HUES6 (cell line): Measurements from ENCODE around the gene GALNT17.

Experiments used
- H3K27ac ChIP-seq: 2 replicates; pipeline ENCODE4 v1.7.0; 2013; ENCODE audit warnings: low read depth, mild to moderate bottlenecking, low read length, inconsistent platforms
- H3K27me3 ChIP-seq: 2 replicates; pipeline ENCODE4 v1.6.1; 2013; ENCODE audit warnings: low read length; ENCODE audit not compliant: control insufficient read depth, insufficient read depth
- H3K36me3 ChIP-seq: 2 replicates; pipeline ENCODE4 v1.6.1; 2013; ENCODE audit warnings: low read length; ENCODE audit not compliant: control insufficient read depth, insufficient read depth
- H3K4me1 ChIP-seq: 2 replicates; pipeline ENCODE4 v1.6.1; 2013; ENCODE audit warnings: low read length; ENCODE audit not compliant: control insufficient read depth, insufficient read depth
- H3K4me3 ChIP-seq: 2 replicates; pipeline ENCODE4 v1.5.1; 2013; ENCODE audit warnings: low read depth, low read length
- H3K9ac ChIP-seq: one replicate; pipeline ENCODE4 v1.6.1; 2013; ENCODE audit warnings: mild to moderate bottlenecking, low read length
- H3K9me3 ChIP-seq: 2 replicates; pipeline ENCODE4 v1.6.1; 2013; ENCODE audit warnings: low read depth, low read length; ENCODE audit not compliant: control insufficient read depth, insufficient read depth

GALNT17 gene

DNA sequence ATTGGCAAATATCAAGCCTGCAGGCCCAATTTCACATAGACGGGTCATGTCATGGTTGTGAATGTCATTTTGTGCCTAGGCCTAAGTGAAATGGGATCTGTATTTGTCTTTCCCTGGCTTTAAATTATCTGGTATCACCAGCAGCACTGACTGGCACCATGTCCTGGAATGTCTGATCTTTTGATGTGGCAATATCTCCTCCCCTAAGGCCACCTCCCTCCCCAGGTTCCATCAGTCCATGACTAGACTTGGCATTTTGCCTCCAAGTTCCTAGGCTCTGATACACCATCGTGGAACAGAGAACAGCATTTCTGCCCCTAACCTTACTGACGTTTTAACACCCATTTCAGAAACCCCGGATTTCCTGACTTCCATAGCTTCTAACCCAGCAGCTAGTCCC is 513.9 kb downstream of the GALNT17 start:
- H3K9ac ChIP-seq: no peak overlapping the region
- H3K27me3 ChIP-seq: no peaks in the 10 kb centered on the region
- peaks cover 3% of the 10 kb centered on the region; the same call in 1 of the 2 replicates for H3K36me3 ChIP-seq
- H3K9me3 ChIP-seq: peaks cover 23% of the 10 kb centered on the region
- no peak overlapping the region for H3K4me3 ChIP-seq
- H3K27ac ChIP-seq: no peak overlapping the region
- peaks cover 4% of the 10 kb centered on the region; the same call in 1 of the 2 replicates for H3K4me1 ChIP-seq

DNA sequence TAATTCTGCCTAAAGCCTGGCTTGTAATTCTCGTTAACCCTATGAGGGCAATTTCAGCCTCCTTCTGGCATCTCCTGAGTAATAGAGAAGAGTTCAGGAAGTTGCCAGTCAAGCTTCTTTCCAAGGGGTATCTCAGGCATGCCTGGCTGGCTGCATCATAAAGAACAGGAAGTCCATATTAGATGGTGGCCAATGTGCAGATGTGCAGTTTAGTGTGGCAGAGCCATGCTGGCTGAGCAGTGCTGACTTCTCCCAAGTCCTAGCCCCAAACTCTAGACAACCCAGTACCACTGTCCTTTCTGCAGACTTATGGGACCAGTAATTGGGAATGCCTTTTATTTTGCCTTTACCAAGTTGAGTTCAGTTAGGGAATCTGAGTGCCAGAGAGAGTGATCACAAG is 517.9 kb downstream of the GALNT17 start:
- Histone ChIP-seq H3K4me3 (no peak overlapping the region), H3K4me1 (peaks cover 26% of the 10 kb centered on the region), H3K27me3 (no peaks in the 10 kb centered on the region), H3K9ac (no peak overlapping the region), H3K9me3 (peaks cover 21% of the 10 kb centered on the region), H3K36me3 (peaks cover 3% of the 10 kb centered on the region; the same call in 1 of the 2 replicates), H3K27ac (no peak overlapping the region)

DNA sequence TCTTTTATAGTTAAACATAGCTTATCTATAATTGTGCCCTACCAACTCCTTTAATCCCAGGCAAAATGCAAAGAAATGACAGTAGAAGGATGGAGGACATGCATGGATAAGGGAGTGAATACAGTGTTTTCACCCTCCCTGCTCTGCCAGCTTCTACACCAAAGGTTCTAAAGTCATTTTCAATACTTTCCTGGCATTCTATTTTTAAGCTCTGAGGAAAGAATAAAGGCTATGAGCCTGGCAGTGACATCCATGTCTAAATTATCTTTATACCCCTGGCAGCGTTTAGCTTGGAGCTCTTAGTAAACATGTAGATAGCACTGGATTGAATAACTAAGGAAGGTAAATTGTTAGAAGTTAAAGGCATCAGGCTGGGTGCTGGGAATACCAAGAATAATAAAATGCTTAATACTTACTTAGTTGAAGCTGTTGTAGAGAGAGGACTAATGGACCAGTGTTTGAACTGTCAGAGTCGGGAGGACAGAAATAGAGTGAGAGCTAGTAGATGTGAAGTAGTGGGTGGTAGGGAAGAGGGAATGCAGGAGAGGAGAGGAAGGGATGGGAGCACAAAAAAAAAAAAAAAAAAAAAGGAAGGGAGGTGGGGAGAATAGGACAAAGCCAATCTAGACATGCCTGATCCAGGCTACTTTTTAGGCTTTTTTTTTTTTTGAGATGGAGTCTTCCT is 518.9 kb downstream of the GALNT17 start:
- H3K36me3 ChIP-seq: no peaks in the 10 kb centered on the region
- no peak overlapping the region for H3K9ac ChIP-seq
- no peaks in the 10 kb centered on the region for H3K27me3 ChIP-seq
- no peak overlapping the region for H3K27ac ChIP-seq
- H3K9me3 ChIP-seq: peaks cover 13% of the 10 kb centered on the region
- peaks cover 32% of the 10 kb centered on the region for H3K4me1 ChIP-seq
- no peak overlapping the region for H3K4me3 ChIP-seq

DNA sequence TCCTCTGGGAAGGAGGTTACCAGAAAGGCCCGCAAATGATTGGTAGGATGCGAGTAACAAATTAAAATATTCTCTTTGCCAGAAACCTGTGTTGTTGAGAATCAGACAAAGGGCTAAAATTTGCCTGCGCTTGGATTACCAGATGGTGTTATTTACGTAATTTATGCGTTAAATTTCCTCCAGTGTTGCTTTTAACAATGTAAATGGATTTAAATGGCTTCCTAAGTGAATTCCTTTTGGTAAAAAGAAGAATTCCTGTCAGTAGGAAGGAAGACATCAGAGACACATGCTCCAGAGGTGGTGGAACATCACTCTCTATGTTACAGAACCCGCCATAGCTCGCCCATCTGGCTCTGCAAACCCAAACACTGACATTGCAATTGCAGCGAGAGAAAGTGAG is 520.6 kb downstream of the GALNT17 start:
- peak overlapping the region; percentile 83 for H3K27ac ChIP-seq
- peaks cover 32% of the 10 kb centered on the region for H3K4me1 ChIP-seq
- H3K36me3 ChIP-seq: no peaks in the 10 kb centered on the region
- peaks cover 11% of the 10 kb centered on the region for H3K9me3 ChIP-seq
- H3K9ac ChIP-seq: no peak overlapping the region
- H3K4me3 ChIP-seq: no peak overlapping the region
- no peaks in the 10 kb centered on the region for H3K27me3 ChIP-seq

DNA sequence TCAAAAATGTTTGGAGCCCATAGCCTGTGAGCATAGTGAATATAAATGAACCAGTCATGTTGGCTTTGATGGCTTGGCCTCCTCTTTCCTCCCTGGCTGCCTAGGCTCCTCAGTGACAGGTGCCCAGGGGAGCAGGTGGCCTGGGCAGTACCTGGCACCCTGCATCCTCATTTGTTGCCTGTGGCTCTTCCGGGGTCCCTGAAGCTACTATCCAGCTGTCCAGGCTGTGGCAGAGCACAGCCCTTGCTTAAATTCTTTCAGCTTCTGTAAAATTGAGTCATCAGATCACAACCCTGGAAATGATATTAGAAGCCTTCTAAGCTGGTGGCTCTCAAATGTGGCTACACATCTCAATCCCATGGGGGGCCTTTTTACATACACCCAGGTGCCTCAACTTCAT is 525.4 kb downstream of the GALNT17 start:
- Histone ChIP-seq H3K9me3 (no peaks in the 10 kb centered on the region), H3K9ac (no peak overlapping the region), H3K27ac (no peak overlapping the region), H3K27me3 (no peaks in the 10 kb centered on the region), H3K4me1 (peaks cover 14% of the 10 kb centered on the region), H3K36me3 (no peaks in the 10 kb centered on the region), H3K4me3 (no peak overlapping the region)

DNA sequence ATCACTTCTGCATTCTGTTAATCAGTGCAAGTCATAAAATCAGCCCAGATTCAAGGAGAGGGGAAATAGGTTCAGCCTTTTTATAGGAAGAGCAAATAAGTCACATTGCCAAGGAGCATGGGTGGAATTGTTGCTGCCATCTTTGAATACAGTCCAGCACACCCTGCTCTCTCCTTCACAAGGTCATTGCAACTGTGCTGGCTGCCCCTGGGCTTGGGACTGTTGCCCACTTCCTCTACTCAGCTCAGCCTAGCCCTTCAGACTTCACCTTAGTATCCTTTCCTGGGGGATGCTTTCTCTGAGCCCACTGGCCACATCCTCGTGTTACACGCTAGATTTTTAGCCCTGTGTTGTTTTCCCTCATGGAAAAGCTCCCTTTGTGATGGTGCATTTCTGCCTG is 527.7 kb downstream of the GALNT17 start:
- Histone ChIP-seq H3K9me3 (peaks cover 14% of the 10 kb centered on the region), H3K4me3 (no peak overlapping the region), H3K36me3 (no peaks in the 10 kb centered on the region), H3K27ac (no peak overlapping the region), H3K9ac (no peak overlapping the region), H3K4me1 (peaks cover 6% of the 10 kb centered on the region; the same call in 1 of the 2 replicates), H3K27me3 (no peaks in the 10 kb centered on the region)

DNA sequence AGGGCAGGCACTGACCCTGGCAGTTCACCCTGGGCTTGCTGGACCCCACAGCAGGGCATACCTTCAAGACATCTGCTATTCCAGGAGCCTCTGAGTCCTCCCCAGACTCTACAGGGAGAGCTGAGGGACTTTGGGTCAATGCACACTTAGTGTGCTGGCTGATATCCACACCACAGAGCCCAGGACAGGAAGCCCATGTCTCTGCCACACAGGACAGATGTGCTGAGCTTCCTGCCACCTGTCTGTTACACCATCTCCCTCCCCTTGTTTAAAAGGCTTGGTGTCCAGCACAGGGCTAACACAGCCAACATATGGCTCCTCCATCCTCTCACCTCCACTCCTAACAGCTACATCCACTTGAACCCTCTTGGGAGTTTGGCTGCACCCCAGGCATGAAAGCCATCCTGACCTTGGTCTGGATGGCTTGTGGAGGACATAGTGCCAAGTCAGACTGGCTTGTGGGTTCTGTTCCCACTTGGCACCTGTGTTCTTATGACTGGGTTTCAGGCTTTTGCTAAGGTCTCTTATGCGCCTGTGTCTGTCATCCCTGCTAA is 529.8 kb downstream of the GALNT17 start:
- no peak overlapping the region for H3K4me3 ChIP-seq
- H3K27me3 ChIP-seq: no peaks in the 10 kb centered on the region
- H3K4me1 ChIP-seq: no peaks in the 10 kb centered on the region
- no peak overlapping the region for H3K9ac ChIP-seq
- no peak overlapping the region for H3K27ac ChIP-seq
- no peaks in the 10 kb centered on the region; the same call in 1 of the 2 replicates for H3K36me3 ChIP-seq
- H3K9me3 ChIP-seq: peaks cover 20% of the 10 kb centered on the region

DNA sequence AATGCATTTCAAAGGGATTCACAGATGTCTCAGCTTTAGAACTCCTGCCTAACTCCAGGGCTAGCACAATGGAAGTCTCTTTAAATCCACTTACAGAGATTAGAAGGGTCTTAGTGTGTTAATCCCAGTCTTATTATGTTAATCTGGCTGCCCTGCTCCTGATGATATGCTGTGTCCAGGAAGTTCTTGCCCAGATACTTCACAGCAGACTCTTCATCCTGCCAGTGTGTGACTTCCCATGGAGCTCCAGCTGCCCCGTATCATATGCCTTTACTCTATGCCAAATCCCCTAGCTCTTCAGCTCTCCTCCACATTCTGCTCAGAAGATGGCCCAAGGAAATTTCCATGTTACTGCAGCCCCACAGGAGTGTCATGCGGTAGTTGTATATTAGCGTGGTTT is 533.8 kb downstream of the GALNT17 start:
- Histone ChIP-seq H3K9ac (no peak overlapping the region), H3K4me1 (no peaks in the 10 kb centered on the region), H3K9me3 (peaks cover 20% of the 10 kb centered on the region), H3K27me3 (no peaks in the 10 kb centered on the region), H3K36me3 (no peaks in the 10 kb centered on the region; the same call in 1 of the 2 replicates), H3K4me3 (no peak overlapping the region), H3K27ac (no peak overlapping the region)

DNA sequence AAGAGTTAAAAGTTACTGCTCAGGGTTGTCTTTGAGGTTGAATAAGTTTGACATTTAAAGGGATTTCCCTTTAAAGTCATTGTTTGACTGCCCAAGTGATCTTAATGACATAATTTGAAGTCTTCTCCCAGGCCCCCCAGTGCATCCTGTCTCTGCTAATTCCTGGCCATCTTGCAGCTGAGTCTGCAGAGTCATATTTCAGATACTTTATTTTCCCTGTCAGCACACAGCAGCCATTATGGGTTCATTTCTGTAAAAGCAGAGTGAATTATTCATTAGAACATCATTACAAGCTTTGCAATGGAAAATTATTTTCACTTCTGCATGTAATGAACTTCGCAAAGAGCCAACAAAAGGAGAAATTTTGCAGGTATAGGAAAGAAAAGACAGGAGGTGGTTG is 536.6 kb downstream of the GALNT17 start:
- Histone ChIP-seq H3K4me3 (no peak overlapping the region), H3K9me3 (peaks cover 11% of the 10 kb centered on the region), H3K27me3 (no peaks in the 10 kb centered on the region), H3K27ac (no peak overlapping the region), H3K36me3 (no peaks in the 10 kb centered on the region; the same call in 1 of the 2 replicates), H3K4me1 (no peaks in the 10 kb centered on the region), H3K9ac (no peak overlapping the region)

DNA sequence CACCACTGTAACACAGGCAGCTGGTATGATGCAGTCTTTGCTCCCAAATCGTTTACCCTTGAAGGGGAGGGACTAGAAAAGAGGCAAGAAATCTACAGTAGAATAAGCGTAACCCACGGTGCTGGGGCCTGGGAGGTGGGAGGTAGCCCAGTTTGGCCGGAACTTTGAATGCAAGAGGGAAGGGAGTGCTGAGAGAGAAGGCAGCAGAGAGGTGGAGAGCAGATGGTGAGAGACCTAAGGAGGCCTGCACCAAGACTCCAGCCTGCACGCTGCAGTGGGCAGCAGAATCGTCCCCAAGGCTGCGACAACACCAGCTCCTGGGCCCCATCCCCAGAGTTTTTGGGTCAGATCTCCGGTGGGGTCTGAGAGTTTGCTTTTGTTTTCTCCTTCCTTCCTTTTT is 547.5 kb downstream of the GALNT17 start:
- Histone ChIP-seq H3K27me3 (no peaks in the 10 kb centered on the region), H3K27ac (no peak overlapping the region), H3K36me3 (peaks cover 14% of the 10 kb centered on the region), H3K9me3 (no peaks in the 10 kb centered on the region), H3K4me1 (peaks cover 20% of the 10 kb centered on the region), H3K4me3 (no peak overlapping the region), H3K9ac (no peak overlapping the region)

DNA sequence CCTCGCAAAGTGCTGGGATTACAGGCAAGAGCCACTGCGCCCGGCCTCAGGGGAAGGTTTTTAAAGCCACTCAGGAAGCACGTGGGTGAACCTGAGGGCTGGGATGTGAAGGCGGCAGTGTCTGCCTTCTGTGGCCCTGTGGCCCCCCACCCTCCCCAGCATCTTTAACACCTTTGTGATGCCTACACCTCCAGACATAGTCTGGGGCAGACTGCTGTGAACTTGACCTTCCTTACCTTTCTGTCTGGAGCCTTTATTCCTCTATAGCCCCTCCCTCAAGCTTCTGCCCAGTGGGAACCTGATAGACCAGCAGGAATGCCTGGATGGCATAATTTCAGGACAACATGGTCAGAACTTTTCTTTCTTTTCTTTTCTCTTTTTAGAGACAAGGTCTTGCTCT is 550.2 kb downstream of the GALNT17 start:
- no peak overlapping the region for H3K9ac ChIP-seq

More for the DNA sequence above, 550.2 kb downstream of the GALNT17 start:
- Histone ChIP-seq H3K4me1 (peaks cover 20% of the 10 kb centered on the region), H3K4me3 (no peak overlapping the region), H3K27me3 (no peaks in the 10 kb centered on the region), H3K27ac (no peak overlapping the region), H3K36me3 (peaks cover 11% of the 10 kb centered on the region), H3K9me3 (no peaks in the 10 kb centered on the region)
